ENCODE measurements around the gene ARHGEF4. TPM values are rescaled to one million over a fixed set of nuclear protein-coding genes. Genes with fewer than 3 reads are reported as not detected.

Gene ARHGEF4
- total RNA-seq, 1 experiment from 2014 or later = 12.6 TPM

GRCh38 chr2:130797493-130798435 lies 39.0 kb upstream of the ARHGEF4 start:
- Histone ChIP-seq H3K4me1 (ENCODE audit: insufficient read depth, low read length) (no peaks in the 10 kb centered on the region), H3T11ph (ENCODE audit: low read length) (no peak overlapping the region), H2BK15ac (ENCODE audit: low read depth, low read length) (no peak overlapping the region), H3K56ac (ENCODE audit: insufficient read length, low read depth, low read length) (no peak overlapping the region), H3K4me2 (ENCODE audit: insufficient read depth, insufficient read length, low read length) (peak overlapping the region; percentile 89), H2AFZ (ENCODE audit: low read length) (no peak overlapping the region), H4K5ac (ENCODE audit: insufficient read length, low read depth, low read length) (no peak overlapping the region), H3K23me2 (ENCODE audit: insufficient read length, low read depth, low read length, poor library complexity, severe bottlenecking) (peaks cover 12% of the 10 kb centered on the region), H3K9me3 (ENCODE audit: control insufficient read depth, low read depth, low read length) (no peaks in the 10 kb centered on the region), H2BK12ac (ENCODE audit: insufficient read length, low read depth, low read length) (no peak overlapping the region), H3K9ac (ENCODE audit: extremely low read depth, insufficient read length, low read length) (no peak overlapping the region), H2BK5ac (ENCODE audit: insufficient read length, low read length) (no peak overlapping the region), H3K23ac (ENCODE audit: insufficient read length, low read depth, low read length) (no peak overlapping the region), H2BK20ac (ENCODE audit: low read depth, low read length, poor library complexity, severe bottlenecking) (no peak overlapping the region), H3K79me2 (ENCODE audit: insufficient read depth, low read length) (no peaks in the 10 kb centered on the region), H3K27me3 (ENCODE audit: insufficient read depth, low read length) (no peaks in the 10 kb centered on the region; the same call in 1 of the 2 replicates), H3K79me1 (ENCODE audit: insufficient read depth, low read depth, low read length, poor library complexity, severe bottlenecking) (no peaks in the 10 kb centered on the region), H4K8ac (replicated peaks; ENCODE audit: insufficient read length, low read depth, low read length) (no peak overlapping the region), H4K20me1 (ENCODE audit: control insufficient read depth, insufficient read depth, insufficient read length) (no peaks in the 10 kb centered on the region), H3K27ac (ENCODE audit: insufficient read length, low read depth, low read length) (no peak overlapping the region), H3K14ac (ENCODE audit: insufficient read depth, low read length) (no peak overlapping the region), H3K18ac (ENCODE audit: insufficient read length, low read depth, low read length) (no peak overlapping the region), H3K4ac (ENCODE audit: low read depth, low read length) (no peak overlapping the region), H4K91ac (ENCODE audit: insufficient read length, low read depth, low read length) (no peak overlapping the region), H2BK120ac (ENCODE audit: low read depth, low read length, poor library complexity, severe bottlenecking) (no peak overlapping the region), H2AK5ac (ENCODE audit: insufficient read length, low read length) (no peak overlapping the region)
- no CpG with 5 or more reads among the region's 96 CpGs for WGBS (ENCODE audit: extremely low coverage, insufficient read length, low lambda C conversion rate)
- H3K27ac Mint-ChIP-seq = peak overlapping the region in 1 of 3 experiments; percentile 22; a peak in 1 of 7 replicates
- H3K27me3 Mint-ChIP-seq (ENCODE audit: low read depth) = peaks cover 18% of the 10 kb centered on the region
- peak; percentile 76 for TF ChIP-seq CTCF (conservative IDR thresholded peaks at IDR 0.05)
- no peaks in the 10 kb centered on the region for H3K36me3 Mint-ChIP-seq (ENCODE audit: insufficient read depth in 1 of 3, low read depth in 3 of 3)
- DNase-seq = peak; percentile 92
- peak overlapping the region; percentile 58 to 79 for H3K4me3 Mint-ChIP-seq
- no peaks in the 10 kb centered on the region for H3K9me3 Mint-ChIP-seq
- peaks cover 24 to 29% of the 10 kb centered on the region in 2 experiments for H3K4me1 Mint-ChIP-seq
